OCI-M2 (cell line): ENCODE measurements around the gene HACD3.
"Not testable (repeated sequence)": the region's sequence is repeated elsewhere in the genome, so short reads cannot be mapped to it uniquely, and the experiment has no call there.

Experiments used
- DNase-seq: peaks from one replicate; lab custom pipeline; 2025; ENCODE audit not compliant: unreplicated experiment; lab: John Stamatoyannopoulos, UW

Gene HACD3

DNA sequence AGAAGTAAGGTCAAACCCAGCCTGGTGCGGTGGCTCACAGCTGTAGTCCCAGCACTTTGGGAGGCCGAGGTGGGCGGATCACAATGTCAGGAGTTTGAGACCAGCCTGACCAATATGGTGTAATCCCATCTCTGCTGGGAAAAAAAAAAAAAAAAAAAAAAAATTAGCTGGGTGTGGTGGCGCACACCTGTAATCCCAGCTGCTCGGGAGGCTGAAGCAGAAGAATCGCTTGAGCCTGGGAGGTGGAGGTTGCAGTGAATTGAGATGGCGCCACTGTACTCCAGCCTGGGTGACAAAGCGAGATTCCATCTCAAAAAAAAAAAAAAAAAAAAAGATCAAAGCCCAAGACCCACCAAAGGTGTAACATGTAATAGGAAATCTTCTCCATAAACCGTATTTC is 19.0 kb downstream of the HACD3 start:
- not testable (repeated sequence) for DNase-seq

DNA sequence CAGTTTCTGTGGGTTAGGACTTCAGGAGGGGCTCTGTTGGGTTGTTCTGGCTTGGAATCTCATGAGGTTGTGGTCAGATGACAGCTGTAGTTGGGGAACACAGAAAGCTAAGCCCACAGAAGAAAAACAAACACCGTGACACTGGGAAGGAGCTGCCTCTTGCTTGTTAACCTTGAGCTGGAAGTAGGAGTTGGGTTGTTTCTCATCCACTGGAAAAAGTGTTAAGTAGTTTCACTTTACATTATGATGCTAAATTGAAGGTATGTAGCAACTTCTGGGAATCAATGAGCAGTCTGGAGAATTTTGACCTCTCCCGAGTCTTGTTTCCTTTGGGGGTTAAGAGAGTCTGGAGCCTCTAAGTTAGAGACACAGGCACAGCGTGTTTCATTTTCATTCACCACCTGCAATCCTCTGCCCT is 20.4 kb downstream of the HACD3 start:
- DNase-seq = no peak

GRCh38 chr15:65551183-65551582 is 20.9 kb downstream of the HACD3 start:
- DNase-seq = no peak

GRCh38 chr15:65552851-65553250 is 22.6 kb downstream of the HACD3 start:
- not testable (repeated sequence) for DNase-seq

DNA sequence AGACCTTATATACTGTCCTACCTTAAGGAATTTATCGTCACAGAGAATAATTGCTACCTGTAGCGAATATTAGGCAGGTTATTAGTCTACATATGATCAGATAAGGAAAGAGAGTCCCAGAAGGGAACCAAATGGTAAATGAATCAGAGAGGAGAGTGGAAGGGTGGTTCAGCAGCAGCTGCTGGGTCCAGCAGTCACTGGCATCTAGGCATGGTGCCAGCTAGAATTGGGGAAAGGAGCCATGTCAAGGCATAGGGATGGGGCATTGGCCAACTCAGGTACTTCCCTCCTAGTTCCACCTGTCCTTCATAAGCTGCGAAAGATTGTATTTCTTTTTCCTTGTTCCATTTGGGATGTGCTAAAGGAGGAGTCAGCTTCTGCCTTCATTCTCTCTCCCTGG is 23.4 kb downstream of the HACD3 start:
- no peak for DNase-seq

DNA sequence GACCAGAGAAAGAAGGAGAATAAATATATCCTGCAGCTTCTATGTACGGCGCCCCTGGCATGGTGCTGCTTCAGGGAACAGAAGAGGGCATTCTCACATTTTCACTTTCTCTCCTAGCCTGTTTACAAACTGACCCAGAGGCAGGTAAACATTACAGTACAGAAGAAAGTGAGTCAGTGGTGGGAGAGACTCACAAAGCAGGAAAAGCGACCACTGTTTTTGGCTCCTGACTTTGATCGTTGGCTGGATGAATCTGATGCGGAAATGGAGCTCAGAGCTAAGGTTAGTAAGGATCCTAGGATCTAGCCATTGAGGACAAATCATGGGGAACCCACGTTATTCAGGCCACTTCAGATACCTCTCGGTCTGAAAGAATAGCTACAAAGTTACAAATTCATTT is 26.4 kb downstream of the HACD3 start:
- DNase-seq = no peak

- no peak for DNase-seq
These were observed 28.1 kb downstream of the HACD3 start for GRCh38 chr15:65558336-65558735.

DNA sequence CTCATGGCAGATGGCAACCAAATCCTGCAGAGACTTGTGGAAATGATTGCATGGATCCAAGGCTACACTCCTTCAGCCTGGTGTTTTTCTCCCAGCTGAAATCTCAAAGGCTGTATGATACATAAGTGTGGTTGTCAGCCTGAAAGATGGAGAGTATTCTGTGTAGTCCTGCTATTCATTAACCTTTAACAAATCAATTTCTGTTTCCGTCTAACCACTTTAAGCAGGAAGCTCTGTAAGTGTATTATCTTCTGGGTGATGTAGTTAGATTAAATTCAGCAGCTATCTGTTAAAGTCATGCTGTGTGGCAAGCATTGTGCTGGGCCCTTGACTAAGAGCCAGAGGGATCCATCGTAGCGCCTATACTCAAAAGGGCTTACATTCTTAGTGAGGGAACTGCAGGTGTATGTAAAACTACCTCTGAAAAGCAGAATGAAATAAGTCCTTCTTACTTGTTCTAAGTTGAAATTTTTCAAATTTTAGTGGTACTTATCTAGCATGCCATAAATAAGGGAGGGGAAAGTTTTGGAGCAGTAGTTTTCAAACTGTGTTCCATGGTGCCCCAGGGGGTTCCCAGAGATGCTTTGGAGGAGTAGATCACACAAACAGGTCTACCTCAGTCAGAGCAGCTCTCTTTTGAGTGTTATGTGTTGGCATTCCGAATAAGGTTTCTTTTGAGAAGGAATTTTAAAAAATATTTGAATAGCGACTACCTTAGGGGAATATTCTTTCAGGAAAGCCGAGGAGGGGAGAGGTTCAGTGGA is 28.9 kb downstream of the HACD3 start:
- no peak for DNase-seq

DNA sequence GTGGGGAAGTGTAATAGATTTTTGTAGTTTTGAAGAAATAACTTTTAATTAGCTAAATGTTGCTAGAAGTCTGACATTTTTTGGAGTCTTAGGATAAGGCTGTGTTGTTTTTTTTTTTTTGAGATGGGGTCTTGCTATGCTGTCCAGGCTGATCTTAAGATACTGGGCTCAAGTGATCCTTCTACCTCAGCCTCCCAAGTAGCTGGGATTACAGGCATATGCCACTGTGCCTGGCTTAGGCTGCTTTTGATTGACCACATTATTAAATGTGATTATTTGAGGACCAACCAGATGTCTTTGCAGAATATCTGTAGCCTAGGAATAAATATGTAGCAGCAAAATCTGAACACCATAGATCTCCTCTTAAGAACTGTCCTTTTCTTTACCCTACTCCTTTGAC is 29.7 kb downstream of the HACD3 start:
- no peak for DNase-seq

DNA sequence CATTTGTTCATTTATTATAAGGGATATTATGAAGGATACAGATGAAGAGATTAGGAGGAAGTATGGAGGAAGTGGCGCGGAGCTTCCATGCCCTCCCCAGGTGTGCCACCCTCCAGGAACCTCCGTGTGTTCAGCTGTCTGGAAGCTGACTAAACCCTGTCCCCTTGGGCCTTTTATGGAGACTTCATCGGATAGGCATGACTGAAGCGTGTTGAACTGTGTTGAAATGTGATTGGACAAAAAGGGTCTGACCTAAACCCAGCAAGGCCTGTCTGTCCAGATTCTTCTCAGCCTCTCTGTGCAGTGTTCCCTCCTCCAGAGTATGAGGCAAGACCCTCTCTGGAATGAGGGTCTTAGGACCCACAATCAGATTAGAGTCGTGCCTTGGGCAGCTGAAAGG is 31.7 kb downstream of the HACD3 start:
- no peak for DNase-seq

GRCh38 chr15:65569728-65570127 is 39.5 kb downstream of the HACD3 start:
- no peak for DNase-seq

GRCh38 chr15:65571971-65572370 is 41.7 kb downstream of the HACD3 start:
- DNase-seq = no peak

DNA sequence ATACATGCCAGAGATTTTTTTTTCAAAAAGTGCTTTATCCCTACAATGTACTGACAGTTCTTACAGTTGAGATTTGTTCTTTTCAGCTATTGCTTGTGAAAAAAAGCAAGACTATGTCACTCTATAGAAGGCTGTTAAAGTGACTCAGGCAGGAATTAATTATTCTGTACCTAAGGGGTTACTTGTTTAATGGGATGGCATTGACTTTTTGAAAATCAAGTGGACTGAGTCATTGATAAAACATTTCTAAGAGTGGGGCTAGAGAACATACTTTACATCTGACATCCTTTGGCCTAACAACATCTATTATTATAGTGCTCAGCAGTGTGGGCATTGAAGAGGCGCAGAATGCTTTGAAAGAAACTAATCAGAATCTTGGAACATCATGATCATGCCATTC is 46.4 kb downstream of the HACD3 start:
- DNase-seq = no peak

GRCh38 chr15:65577129-65577996 is 47.1 kb downstream of the HACD3 start:
- DNase-seq = no peak

GRCh38 chr15:65578904-65579728 is 48.9 kb downstream of the HACD3 start:
- DNase-seq = no peak

- no peak for DNase-seq
These were observed 49.5 kb downstream of the HACD3 start for GRCh38 chr15:65579762-65580161.

GRCh38 chr15:65580287-65580686 is 50.0 kb downstream of the HACD3 start:
- DNase-seq = no peak

DNA sequence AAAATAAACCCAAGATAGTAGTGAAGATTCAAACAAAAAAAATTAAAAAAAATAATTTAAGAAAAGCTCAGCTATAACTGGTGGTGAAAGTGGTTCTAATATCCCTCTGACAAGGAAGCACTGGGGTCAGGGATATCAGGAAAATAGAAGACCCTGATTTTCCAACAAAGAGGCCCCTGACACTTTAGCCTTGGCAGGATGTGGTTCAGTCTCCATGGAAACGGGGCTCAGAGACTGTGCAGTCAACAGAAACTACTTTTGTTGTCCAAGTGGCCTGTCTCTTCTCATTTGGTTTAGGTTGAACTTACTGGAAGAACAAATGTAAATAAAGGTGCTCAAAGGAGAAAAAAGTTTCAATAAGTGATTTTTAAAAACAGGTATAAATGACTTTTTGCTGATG is 53.4 kb downstream of the HACD3 start:
- no peak for DNase-seq

DNA sequence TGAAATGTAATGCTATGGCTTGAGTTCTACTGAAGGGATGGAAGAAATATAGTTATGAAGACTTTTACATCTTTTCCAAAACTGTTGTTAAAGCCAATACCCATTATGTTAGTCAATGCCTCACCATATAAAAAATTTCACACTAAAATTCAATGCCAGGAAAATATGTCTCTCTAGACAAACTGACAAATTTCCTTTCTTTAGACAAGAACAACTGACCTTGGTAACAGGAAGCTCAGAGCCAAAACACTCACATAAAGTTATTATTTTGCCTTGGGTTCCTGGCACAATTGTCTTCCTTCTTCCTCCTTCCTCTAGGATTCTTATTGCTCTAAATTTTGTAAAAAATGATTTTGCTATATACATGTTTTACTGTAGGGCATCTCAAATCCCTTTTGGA is 54.0 kb downstream of the HACD3 start:
- no peak for DNase-seq

DNA sequence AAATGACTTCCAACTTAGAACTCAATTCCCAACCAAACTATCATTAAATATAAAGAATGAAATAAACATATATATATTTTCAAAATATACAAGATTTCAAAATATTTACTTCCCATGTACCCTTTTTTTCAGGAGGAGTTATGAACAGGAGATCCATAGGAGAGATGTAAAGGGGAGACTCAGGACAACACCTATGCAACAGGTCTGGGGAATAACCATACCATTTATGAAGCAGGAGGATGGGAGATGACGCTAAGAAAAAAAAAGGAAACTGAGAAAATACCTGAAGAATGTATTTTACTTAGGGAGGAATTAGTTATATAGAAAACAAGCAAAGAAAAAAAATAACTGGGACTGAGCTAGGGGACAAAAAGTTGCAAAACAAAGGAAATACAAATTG is 56.8 kb downstream of the HACD3 start:
- DNase-seq = no peak

DNA sequence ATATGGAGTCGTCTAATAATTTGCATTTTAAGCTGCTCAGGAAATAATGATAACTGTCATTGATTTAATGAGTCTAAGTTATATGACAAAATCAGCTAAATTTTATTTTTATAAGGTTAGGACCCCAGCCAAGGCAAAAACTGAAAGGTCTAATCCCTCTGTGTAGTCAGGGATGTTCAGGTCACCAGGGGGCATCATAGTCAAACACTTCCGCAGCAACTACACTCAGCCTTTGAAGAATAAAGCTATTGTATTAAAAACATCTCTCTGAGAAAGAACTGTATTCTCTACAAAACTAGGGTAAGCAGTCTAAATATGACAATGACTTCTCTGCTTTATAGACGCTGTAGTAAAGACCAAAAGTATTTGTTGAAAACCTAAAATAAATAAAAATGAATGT is 65.7 kb downstream of the HACD3 start:
- DNase-seq = no peak
